ENCODE results near the gene NATD1. TPM values are rescaled to one million over a fixed set of nuclear protein-coding genes. Genes with fewer than 3 reads are reported as not detected.

The NATD1 gene
- total RNA-seq, 2 donors from 2014 or later = 15.4 to 17.0 TPM

DNA sequence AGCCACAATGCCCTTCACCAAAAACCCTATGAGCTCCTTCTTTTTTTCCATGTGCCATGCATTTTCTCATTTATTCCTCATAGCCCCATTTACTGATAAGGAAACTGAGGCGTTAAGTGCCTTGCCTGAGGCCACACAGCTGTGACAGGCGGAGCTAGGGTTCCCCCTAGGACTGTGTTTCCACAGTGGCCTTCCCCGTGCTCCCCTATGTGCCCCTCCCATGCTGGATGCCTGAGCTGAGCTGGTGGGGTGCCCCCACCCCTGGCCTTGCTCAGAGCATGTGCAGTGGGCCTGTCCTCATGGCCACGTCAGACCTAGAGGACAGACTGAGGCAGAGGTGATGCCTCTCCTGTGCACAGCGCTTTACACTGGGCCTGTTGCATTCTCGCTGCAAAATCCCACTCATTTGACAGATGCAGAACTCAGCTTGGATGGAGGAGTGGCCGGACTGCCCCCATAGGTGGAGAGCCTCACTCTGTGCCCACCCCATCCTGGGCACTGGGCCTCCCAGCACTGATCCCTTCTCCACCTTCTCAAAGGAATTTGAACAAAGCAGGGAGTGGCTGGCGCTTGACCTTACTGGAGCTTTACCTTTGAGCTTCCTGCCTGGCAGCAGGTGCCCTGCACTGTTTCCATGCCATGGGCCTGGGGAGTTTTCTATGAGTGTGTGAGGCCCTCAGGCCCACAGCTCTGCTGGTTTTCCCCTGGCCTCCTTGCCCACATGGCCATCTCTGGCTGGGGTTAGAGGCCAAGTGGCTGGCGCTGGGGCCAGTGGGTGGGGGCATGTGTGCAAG lies 33.9 kb upstream of the NATD1 start:
- DNase-seq (ENCODE audit: low spot score) = no peak
- H3K4me1 ChIP-seq = peaks cover 0 to 83% of the 10 kb centered on the region in 2 donors
- peak overlapping the region; percentile 28 to 94 for H3K4me3 ChIP-seq
- H3K27me3 ChIP-seq = no peaks in the 10 kb centered on the region
- H3K9me3 ChIP-seq = no peaks in the 10 kb centered on the region
- H3K27ac ChIP-seq = peak overlapping the region; percentile 95 to 97
- TF ChIP-seq, protein P1, sequence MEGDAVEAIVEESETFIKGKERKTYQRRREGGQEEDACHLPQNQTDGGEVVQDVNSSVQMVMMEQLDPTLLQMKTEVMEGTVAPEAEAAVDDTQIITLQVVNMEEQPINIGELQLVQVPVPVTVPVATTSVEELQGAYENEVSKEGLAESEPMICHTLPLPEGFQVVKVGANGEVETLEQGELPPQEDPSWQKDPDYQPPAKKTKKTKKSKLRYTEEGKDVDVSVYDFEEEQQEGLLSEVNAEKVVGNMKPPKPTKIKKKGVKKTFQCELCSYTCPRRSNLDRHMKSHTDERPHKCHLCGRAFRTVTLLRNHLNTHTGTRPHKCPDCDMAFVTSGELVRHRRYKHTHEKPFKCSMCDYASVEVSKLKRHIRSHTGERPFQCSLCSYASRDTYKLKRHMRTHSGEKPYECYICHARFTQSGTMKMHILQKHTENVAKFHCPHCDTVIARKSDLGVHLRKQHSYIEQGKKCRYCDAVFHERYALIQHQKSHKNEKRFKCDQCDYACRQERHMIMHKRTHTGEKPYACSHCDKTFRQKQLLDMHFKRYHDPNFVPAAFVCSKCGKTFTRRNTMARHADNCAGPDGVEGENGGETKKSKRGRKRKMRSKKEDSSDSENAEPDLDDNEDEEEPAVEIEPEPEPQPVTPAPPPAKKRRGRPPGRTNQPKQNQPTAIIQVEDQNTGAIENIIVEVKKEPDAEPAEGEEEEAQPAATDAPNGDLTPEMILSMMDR (IDR thresholded peaks at IDR 0.05) = no peak
- no peaks in the 10 kb centered on the region for H3K36me3 ChIP-seq

DNA sequence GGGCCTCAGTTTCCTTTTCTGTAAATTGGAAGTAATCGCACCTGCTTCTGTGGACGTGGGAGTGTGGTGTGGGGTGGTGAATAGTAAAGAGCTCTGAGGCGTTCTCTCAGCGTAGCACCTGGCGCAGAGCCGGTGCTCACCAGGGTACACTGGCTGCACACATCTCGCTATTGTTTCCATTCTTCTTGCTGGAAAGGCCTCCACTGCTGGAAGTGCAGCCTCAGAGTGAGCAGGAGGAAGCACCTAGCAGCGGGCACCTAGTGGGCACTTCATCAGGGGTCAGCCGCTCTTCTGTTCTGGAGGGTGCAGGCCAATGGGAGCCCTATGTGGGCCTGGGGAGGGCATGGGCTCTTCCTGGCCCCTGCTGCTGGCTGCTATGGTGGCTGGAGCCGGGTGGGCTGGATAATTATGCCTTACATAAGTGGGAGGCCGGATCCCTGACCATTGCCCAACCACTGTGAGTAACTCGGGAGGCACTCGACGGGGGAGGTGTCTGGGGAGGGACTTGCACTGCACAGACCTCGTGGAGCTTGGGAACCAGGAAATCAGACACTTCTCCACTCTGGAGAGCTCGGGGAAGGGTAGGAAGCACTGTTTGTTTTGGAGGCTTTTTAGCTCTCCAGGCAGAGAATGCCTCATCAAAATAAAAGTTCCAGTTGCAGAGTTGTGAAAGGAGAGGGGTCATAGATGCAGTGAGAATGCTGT lies 33.0 kb upstream of the NATD1 start:
- Histone ChIP-seq H3K36me3 (no peaks in the 10 kb centered on the region), H3K27me3 (no peaks in the 10 kb centered on the region), H3K9me3 (no peaks in the 10 kb centered on the region), H3K27ac (peak overlapping the region; percentile 95 to 97), H3K4me1 (peaks cover 0 to 83% of the 10 kb centered on the region in 2 donors), H3K4me3 (peak overlapping the region; percentile 93 to 94)
- DNase-seq (ENCODE audit: low spot score) = peak; percentile 99
- TF ChIP-seq, protein P1 (IDR thresholded peaks at IDR 0.05) = no peak

DNA sequence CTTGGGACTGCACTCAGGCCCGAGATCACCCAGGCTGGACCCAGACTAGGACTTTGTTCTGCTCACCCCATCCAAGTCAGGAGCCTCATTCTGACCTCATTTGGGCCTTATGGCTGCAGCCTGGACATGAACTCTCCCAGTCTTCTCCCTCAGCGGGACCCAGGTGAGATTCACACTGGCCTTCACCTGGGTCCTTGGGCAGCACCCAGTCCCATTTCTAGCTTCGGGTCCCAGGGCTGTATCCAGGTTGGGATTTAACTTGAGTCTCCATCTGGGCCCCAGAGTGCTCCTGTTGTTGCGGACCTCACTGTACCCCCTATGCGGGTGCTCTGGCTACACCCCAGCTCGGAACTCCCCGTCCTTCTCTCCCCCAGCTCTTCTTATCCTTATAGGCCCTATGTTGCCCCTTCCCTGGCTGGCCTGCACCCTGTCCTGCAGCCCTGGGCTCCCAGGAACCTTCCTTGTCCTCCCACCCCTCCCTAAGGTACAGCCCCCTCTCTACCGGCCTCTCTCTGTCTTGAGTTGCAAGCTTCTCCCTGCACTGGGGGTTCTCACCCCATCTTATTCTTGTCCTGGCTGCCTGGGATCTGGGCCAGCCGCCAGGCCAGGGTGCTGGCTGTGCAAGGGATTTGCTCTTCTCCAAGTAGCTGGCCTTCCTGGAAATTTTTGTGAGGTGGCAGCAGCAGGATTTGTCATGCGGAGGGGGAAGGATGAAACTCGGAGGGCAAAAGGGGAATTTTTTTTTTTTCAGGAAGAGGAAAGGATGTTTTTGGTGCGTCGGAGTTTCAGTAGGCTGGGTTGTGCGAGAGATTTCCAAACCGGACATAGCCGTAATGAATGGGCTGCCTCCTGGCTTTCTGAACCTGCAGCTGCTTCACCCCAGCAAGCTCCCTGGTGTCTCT lies 32.2 kb upstream of the NATD1 start:
- H3K4me3 ChIP-seq = peak overlapping the region; percentile 93 to 94

DNA sequence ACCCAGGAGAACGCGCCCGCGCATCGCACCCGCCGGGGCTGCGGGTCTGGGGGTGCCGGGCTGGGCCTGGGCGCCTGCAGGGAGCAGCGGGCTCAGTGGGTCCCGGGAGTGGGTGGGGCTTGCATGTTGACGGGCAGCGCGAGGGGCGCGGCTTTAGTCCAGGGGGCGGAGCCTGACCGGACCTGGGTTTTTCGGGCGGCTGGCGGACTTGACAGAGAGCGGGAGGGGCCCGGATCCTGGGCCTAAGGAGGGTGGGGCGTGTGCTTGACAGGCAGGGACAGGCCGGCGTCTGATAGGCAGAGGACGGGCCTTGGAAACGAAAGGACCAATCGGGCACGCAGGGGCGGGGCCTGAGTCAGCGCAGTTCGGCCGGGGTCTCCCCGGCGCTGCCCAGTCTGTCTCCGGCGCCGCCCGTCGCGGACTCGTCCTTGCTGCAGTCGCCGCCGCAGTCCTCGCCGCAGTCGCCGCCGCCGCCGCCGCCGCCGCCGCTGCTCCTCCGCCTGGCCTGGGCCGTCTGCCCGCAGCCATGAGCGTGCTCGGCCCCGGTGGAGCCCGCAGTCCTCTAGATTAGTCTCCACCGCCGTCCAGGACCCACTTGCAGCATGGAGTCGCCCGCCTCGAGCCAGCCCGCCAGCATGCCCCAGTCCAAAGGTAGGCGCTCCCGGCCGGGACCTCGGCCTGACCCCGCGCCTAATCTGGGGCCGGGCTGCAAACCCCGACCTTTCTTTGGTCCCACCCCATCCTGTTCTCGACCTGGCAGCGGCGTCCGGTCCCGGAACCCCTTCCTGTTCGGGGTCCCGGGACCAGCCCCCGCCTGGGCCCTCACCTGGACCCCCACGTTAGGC lies 31.3 kb upstream of the NATD1 start, which contains the start of gene MAP2K3:
MAP2K3 (plus strand) TSS at position 393 of the 845 bp plus-strand sequence; CDS start at position 603, 210 bp downstream.
- Histone ChIP-seq H3K4me3 (peak within 1 kb of the TSS; percentile 93 to 94), H3K36me3 (no peaks in the 10 kb centered on the region), H3K9me3 (no peaks in the 10 kb centered on the region), H3K4me1 (peaks cover 0 to 69% of the 10 kb centered on the region in 2 donors), H3K27me3 (no peaks in the 10 kb centered on the region), H3K27ac (peak within 1 kb of the TSS; percentile 95 to 97)
- peak; percentile 100 for DNase-seq (ENCODE audit: low spot score)
- TF ChIP-seq, protein P1 (IDR thresholded peaks at IDR 0.05) = no peak

More for the DNA sequence above, 32.2 kb upstream of the NATD1 start:
- Histone ChIP-seq H3K4me1 (peaks cover 0 to 78% of the 10 kb centered on the region in 2 donors), H3K9me3 (no peaks in the 10 kb centered on the region), H3K36me3 (no peaks in the 10 kb centered on the region), H3K27me3 (no peaks in the 10 kb centered on the region), H3K27ac (peak overlapping the region; percentile 95 to 97)
- TF ChIP-seq, protein P1 (IDR thresholded peaks at IDR 0.05) = peak in 1 of 2 donors; percentile 29
- DNase-seq (ENCODE audit: low spot score) = no peak

Measured in right atrium auricular region (tissue), 2 donors.